Bronchial epithelial cell (primary cell): ENCODE measurements around the gene EEF2. TPM values are rescaled to one million over a fixed set of nuclear protein-coding genes. Genes with fewer than 3 reads are reported as not detected.

ENCODE experiments used
- DNase-seq: peaks from one replicate; pipeline ENCODE4 v3.0.0-alpha.2; 2010; ENCODE audit warnings: low read depth
- FAIRE-seq: peaks from 2 replicates; lab custom pipeline; 2011; peaks lifted over from hg19 to GRCh38; lab: Jason Lieb, UNC
- H3K27me3 ChIP-seq: 2 replicates; pipeline ENCODE4 v1.5.1; 2011; ENCODE audit warnings: low read length; ENCODE audit not compliant: control insufficient read depth, insufficient read depth
- H3K36me3 ChIP-seq: 2 replicates; pipeline ENCODE4 v1.5.1; 2011; ENCODE audit warnings: low read length; ENCODE audit not compliant: control insufficient read depth, insufficient read depth
- H3K4me3 ChIP-seq: 2 replicates; pipeline ENCODE4 v1.5.1; 2011; ENCODE audit warnings: mild to moderate bottlenecking, low read depth, low read length, control low read depth
- total RNA-seq: library from RNA; depleted of rRNA; stranded (reverse); fragments of >200 nt; gene quantifications from 2 replicates; pipeline ENCODE4 v1.2.1, GENCODE V29; 2014
- TF ChIP-seq, protein P1 (sequence below): IDR thresholded peaks from 2 replicates; pipeline ENCODE4 v1.5.1; 2011; ENCODE audit warnings: mild to moderate bottlenecking, moderate library complexity, low read length, control low read depth, inconsistent platforms; ENCODE audit not compliant: insufficient read depth, severe bottlenecking

The EEF2 gene
- total RNA-seq, 1 donor from 2014 or later, result 4,680 TPM

DNA sequence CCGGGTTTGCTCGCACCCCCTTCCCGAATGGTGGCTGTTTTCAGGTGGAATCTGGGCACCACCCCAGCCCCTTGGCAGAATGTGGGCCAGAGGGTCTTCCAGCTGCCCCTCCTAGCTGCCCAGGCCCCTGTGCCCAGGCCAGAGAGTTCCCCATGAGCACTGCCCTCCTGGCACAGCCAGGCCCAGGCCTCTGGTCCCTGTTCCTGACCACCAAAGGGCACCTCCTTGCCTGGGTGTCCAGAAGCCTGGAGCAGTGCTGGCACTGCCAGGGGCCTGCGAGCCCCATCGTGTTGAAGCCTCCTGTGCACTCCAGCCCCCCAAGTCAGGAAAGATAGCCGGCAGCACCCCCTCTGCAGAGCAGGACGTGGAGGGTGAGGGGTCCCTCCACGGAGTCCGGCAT, 45.7 kb upstream of the EEF2 start:
- no peak for FAIRE-seq

GRCh38 chr19:4030552-4030951, 45.3 kb upstream of the EEF2 start:
- TF ChIP-seq, protein P1, sequence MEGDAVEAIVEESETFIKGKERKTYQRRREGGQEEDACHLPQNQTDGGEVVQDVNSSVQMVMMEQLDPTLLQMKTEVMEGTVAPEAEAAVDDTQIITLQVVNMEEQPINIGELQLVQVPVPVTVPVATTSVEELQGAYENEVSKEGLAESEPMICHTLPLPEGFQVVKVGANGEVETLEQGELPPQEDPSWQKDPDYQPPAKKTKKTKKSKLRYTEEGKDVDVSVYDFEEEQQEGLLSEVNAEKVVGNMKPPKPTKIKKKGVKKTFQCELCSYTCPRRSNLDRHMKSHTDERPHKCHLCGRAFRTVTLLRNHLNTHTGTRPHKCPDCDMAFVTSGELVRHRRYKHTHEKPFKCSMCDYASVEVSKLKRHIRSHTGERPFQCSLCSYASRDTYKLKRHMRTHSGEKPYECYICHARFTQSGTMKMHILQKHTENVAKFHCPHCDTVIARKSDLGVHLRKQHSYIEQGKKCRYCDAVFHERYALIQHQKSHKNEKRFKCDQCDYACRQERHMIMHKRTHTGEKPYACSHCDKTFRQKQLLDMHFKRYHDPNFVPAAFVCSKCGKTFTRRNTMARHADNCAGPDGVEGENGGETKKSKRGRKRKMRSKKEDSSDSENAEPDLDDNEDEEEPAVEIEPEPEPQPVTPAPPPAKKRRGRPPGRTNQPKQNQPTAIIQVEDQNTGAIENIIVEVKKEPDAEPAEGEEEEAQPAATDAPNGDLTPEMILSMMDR, result no peak
- peaks cover 13% of the 10 kb centered on the region for H3K36me3 ChIP-seq
- FAIRE-seq (no peak), DNase-seq (no peak)
- no peak overlapping the region for H3K4me3 ChIP-seq
- H3K27me3 ChIP-seq, result no peaks in the 10 kb centered on the region

More for the DNA sequence above, 45.7 kb upstream of the EEF2 start:
- no peak for DNase-seq
- TF ChIP-seq, protein P1, result no peak
- peaks cover 13% of the 10 kb centered on the region for H3K36me3 ChIP-seq
- H3K4me3 ChIP-seq, result no peak overlapping the region
- H3K27me3 ChIP-seq, result no peaks in the 10 kb centered on the region

GRCh38 chr19:4029247-4029614, 44.0 kb upstream of the EEF2 start:
- no peak for FAIRE-seq
- TF ChIP-seq, protein P1, result no peak
- Histone ChIP-seq H3K36me3 (peaks cover 18% of the 10 kb centered on the region), H3K4me3 (no peak overlapping the region), H3K27me3 (no peaks in the 10 kb centered on the region)
- DNase-seq, result no peak

DNA sequence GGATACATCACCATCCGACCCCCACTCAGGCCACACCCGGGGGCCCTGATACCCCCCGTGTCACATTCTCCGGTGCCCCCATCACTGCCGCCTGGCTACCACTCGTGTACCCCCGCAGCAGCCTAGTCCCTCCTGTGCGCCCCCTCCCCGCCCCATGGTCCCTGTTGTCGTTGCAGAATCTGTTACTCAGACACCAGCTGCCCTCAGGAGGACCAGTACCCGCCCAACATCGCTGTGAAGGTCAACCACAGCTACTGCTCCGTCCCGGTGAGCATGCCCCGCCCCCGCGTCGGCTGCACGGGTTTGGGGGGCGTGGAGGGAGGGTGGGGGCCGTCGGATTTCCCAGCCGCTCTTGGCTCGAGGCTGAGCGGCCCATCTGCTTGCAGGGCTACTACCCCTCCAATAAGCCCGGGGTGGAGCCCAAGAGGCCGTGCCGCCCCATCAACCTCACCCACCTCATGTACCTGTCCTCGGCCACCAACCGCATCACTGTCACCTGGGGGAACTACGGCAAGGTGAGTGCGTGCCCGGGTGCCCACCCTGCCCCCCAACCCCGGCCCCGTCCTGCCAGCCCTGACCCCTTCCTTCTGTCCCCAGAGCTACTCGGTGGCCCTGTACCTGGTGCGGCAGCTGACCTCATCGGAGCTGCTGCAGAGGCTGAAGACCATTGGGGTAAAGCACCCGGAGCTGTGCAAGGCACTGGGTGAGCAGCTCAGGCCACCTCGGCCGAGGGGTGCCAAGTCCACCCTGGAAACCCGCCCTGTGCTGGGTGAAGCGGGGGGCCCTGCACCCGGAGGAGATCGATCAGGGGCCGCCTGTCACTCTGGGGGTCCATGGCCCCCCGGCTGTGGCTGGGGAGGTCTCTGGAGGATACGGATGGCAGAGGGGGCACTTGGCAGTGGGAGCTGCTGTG, 43.3 kb upstream of the EEF2 start:
- TF ChIP-seq, protein P1, result no peak
- peaks cover 21% of the 10 kb centered on the region for H3K36me3 ChIP-seq
- no peak for FAIRE-seq
- no peaks in the 10 kb centered on the region for H3K27me3 ChIP-seq
- DNase-seq, result no peak
- no peak overlapping the region for H3K4me3 ChIP-seq

GRCh38 chr19:4027146-4027545, 41.9 kb upstream of the EEF2 start:
- FAIRE-seq, result no peak
- no peaks in the 10 kb centered on the region for H3K27me3 ChIP-seq
- H3K36me3 ChIP-seq, result peaks cover 20% of the 10 kb centered on the region
- no peak overlapping the region for H3K4me3 ChIP-seq
- no peak for DNase-seq
- TF ChIP-seq, protein P1, result no peak
